HepG2 (cell line): ENCODE measurements around the gene VAV2. TPM values are rescaled to one million over a fixed set of nuclear protein-coding genes. Genes with fewer than 3 reads are reported as not detected.

Experiments used
- ARNTL ChIP-seq: sonication (generic); formaldehyde crosslinking; IDR thresholded peaks from 2 replicates; pipeline ENCODE4 v1.4.0; 2020; ENCODE audit warnings: mild to moderate bottlenecking, missing genetic modification reagents
- ASH2L ChIP-seq: fragments of 300-600, 200-600 bp; sonication (generic); IDR thresholded peaks from 2 replicates; pipeline ENCODE4 v1.7.0; 2017; ENCODE audit warnings: low read depth, mild to moderate bottlenecking, moderate library complexity, mixed read lengths, low read length; ENCODE audit not compliant: insufficient read length
- HNF4A ChIP-seq: sonication (generic); formaldehyde crosslinking; IDR thresholded peaks from 2 replicates; pipeline ENCODE4 v1.4.0; 2020; ENCODE audit warnings: missing genetic modification reagents
- KDM5A ChIP-seq: fragments of 200-600 bp; sonication (generic); IDR thresholded peaks from 2 replicates; pipeline ENCODE4 v1.7.0; 2018; ENCODE audit warnings: antibody characterized with exemption, mild to moderate bottlenecking, low read length, borderline replicate concordance
- KLF15 ChIP-seq: sonication (generic); formaldehyde crosslinking; IDR thresholded peaks from 2 replicates; pipeline ENCODE4 v1.8.1; 2023; ENCODE audit warnings: borderline replicate concordance, mild to moderate bottlenecking, inconsistent platforms, missing genetic modification reagents, mixed read lengths
- PATZ1 ChIP-seq: sonication (generic); formaldehyde crosslinking; IDR thresholded peaks from 2 replicates; pipeline ENCODE4 v1.4.0; 2020; ENCODE audit warnings: missing genetic modification reagents
- POLR2G ChIP-seq: fragments of 200-400 bp; formaldehyde crosslinking; IDR thresholded peaks from 2 replicates; pipeline ENCODE4 v1.6.1; 2018; ENCODE audit warnings: mild to moderate bottlenecking, low read depth, low read length, moderate library complexity
- REST ChIP-seq, 2 experiments: IDR thresholded peaks; 2 replicates each; pipeline ENCODE4 v1.6.1; 2011 to 2012; ENCODE audit warnings: low read length in 2 of 2, borderline replicate concordance in 1 of 2, low read depth in 1 of 2, mild to moderate bottlenecking in 1 of 2, moderate library complexity in 1 of 2
- REXO4 ChIP-seq: sonication (generic); formaldehyde crosslinking; IDR thresholded peaks from 2 replicates; pipeline ENCODE4 v1.8.0; 2022; ENCODE audit warnings: missing genetic modification reagents, mild to moderate bottlenecking, borderline replicate concordance
- SOX6 ChIP-seq, 2 experiments: fragments of 450-650 bp in 1 of 2; sonication (generic) in 1 of 2; formaldehyde crosslinking in 1 of 2; IDR thresholded peaks; 2 replicates each; pipeline versions ENCODE4 v1.4.0 to v1.6.1; 2017 to 2020; ENCODE audit warnings: antibody characterized with exemption in 1 of 2, mild to moderate bottlenecking in 1 of 2, missing genetic modification reagents in 1 of 2
- SRF ChIP-seq: IDR thresholded peaks from 2 replicates; pipeline ENCODE4 v1.6.1; 2011; ENCODE audit warnings: mild to moderate bottlenecking, low read depth, low read length, moderate library complexity
- U2AF1 ChIP-seq: fragments of 200-400 bp; formaldehyde crosslinking; optimal IDR thresholded peaks from 2 replicates; pipeline ENCODE3; 2017; ENCODE audit warnings: mild to moderate bottlenecking, low read depth, low read length
- ZBTB37 ChIP-seq: sonication (generic); formaldehyde crosslinking; IDR thresholded peaks from 2 replicates; pipeline ENCODE4 v1.4.0; 2020; ENCODE audit warnings: mild to moderate bottlenecking, missing genetic modification reagents
- ZFP1 ChIP-seq: IDR thresholded peaks from 2 replicates; pipeline ENCODE4 v1.6.1; 2016
- ZFX ChIP-seq: sonication (generic); formaldehyde crosslinking; IDR thresholded peaks from 2 replicates; pipeline ENCODE4 v1.4.0; 2020; ENCODE audit warnings: mild to moderate bottlenecking, low read depth, missing genetic modification reagents, moderate library complexity
- ZNF260 ChIP-seq: sonication (generic); formaldehyde crosslinking; IDR thresholded peaks from 2 replicates; pipeline ENCODE4 v1.4.0; 2020; ENCODE audit warnings: missing genetic modification reagents, low read depth, mild to moderate bottlenecking, borderline replicate concordance
- ZNF274 ChIP-seq: sonication (generic); formaldehyde crosslinking; IDR thresholded peaks from 2 replicates; pipeline ENCODE4 v1.5.1; 2020; ENCODE audit warnings: mild to moderate bottlenecking, missing genetic modification reagents
- ZNF562 ChIP-seq: sonication (generic); formaldehyde crosslinking; IDR thresholded peaks from 2 replicates; pipeline ENCODE4 v1.8.0; 2022; ENCODE audit warnings: missing genetic modification reagents, borderline replicate concordance
- polyA plus RNA-seq, 8 experiments: library from polyadenylated mRNA; depleted of rRNA in 3 of 8; stranded (reverse) in 7 of 8; unstranded in 1 of 8; fragments of >200 nt; fragmentation: Illumina TruSeq in 4 of 8; extraction: Trizol in 4 of 8; gene quantifications; 2 replicates each; pipeline versions ENCODE4 v1.2.1 to v1.2.3, GENCODE V29; 2011 to 2016; ENCODE audit warnings: low read depth in 4 of 8, missing spikeins in 1 of 8, mixed read lengths in 1 of 8; ENCODE audit not compliant: insufficient read depth in 1 of 8
- total RNA-seq, 5 experiments: library from RNA; depleted of rRNA; stranded (reverse); fragments of >200 nt; fragmentation: Illumina TruSeq; extraction: Trizol; gene quantifications; 2 replicates each; pipeline ENCODE4 v1.2.3, GENCODE V29; 2016; ENCODE audit warnings: low read depth in 1 of 5

Gene VAV2
- total and polyA plus RNA-seq, 2 of the 13 experiments (the other 11 are each of a cell fraction or from before 2014, with no cell fraction given), result 22.5 to 22.9 TPM

GRCh38 chr9:134004131-134004873, 12.2 kb upstream of the VAV2 start (continued):
- TF ChIP-seq ZBTB37 (CRISPR knock-in tag) (no peak), KLF15 (no peak), ZNF260 (CRISPR knock-in tag) (no peak), ZNF274 (CRISPR knock-in tag) (no peak), KDM5A (no peak), ARNTL (CRISPR knock-in tag) (peak; percentile 45; the same call in 1 of the 2 replicates), U2AF1 (no peak), ZFP1 (CRISPR knock-in tag) (no peak), PATZ1 (peak; percentile 49), ZNF562 (CRISPR knock-in tag) (no peak), ASH2L (no peak), POLR2G (no peak), REXO4 (CRISPR knock-in tag) (no peak), HNF4A (CRISPR knock-in tag) (peak; percentile 14; the same call in 1 of the 2 replicates), REST (IDR thresholded peaks at IDR 0.05; ENCODE audit: borderline replicate concordance in 1 of 2, low read depth in 1 of 2, low read length in 2 of 2) (peak; percentile 30 to 82), SRF (no peak), ZFX (CRISPR knock-in tag) (0 out of 2 replicates have a peak, but pooled peaks have one; percentile 22), SOX6 (IDR thresholded peaks at IDR 0.05) (no peak), SOX6 (CRISPR knock-in tag; IDR thresholded peaks at IDR 0.05) (0 out of 2 replicates have a peak, but pooled peaks have one; percentile 7)
